Stomach (tissue), 4 donors: Measurements from ENCODE around the gene HOXD4.

Experiments
- CTCF ChIP-seq, 7 experiments: fragments of 450-650 bp in 4 of 7; fragments of 200-600 bp in 3 of 7; sonication (generic) in 3 of 7; IDR thresholded peaks; one replicate each; pipeline ENCODE4 v1.5.1; 2016 to 2019; ENCODE audit warnings: antibody characterized with exemption in 7 of 7, control low read depth in 2 of 7, mild to moderate bottlenecking in 1 of 7
- POLR2A ChIP-seq, 4 donors: fragments of 450-650 bp; IDR thresholded peaks; one replicate each; pipeline ENCODE4 v1.6.1; 2016; ENCODE audit warnings: antibody characterized with exemption in 4 of 4, control low read depth in 2 of 4, mild to moderate bottlenecking in 1 of 4, moderate library complexity in 1 of 4

GRCh38 chr2:176149481-176149938 lies 1.8 kb upstream of the HOXD4 start:
- TF ChIP-seq POLR2A (IDR thresholded peaks at IDR 0.05) (no peak), CTCF (IDR thresholded peaks at IDR 0.05) (no peak)
